ENCODE results near the gene ADAM15.

- no peak for TF ChIP-seq EZH2 (IDR thresholded peaks at IDR 0.05; ENCODE audit: insufficient read depth, low read length)
- TF ChIP-seq CTCF (IDR thresholded peaks at IDR 0.05; ENCODE audit: insufficient read depth, low read depth, low read length) = no peak
Observed at GRCh38 chr1:155042789-155043188, 8.3 kb upstream of the ADAM15 start.

All from astrocyte (in vitro differentiated cells and primary cell).